Measurements from ENCODE around the gene HIVEP3.

HIVEP3 gene

DNA sequence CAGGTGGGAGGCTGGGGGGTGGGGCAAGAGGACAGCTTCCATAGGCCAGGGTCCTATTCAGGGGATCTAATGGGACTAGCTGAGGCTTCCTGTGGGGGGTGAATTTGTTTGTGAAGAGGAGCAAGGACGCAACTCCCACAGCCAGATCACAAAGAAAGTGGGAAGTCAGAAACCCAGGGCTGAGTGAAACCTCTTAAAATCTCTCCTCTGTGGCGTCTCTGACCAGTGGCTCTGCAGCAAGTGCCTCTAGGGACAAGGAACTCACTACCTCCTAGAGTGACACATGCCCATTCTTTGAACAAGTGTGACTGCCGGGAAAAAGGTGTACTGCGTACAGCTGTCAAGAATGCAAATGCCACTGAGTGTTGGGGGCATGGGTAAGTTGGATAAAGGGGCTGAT is 187.9 kb downstream of the HIVEP3 start:
- no peak overlapping the region for H3K9ac ChIP-seq (ENCODE audit: low read length)
- H3K27me3 ChIP-seq (ENCODE audit: insufficient read depth, low read length), result no peaks in the 10 kb centered on the region
- no peaks in the 10 kb centered on the region for H3K79me2 ChIP-seq (ENCODE audit: insufficient read depth, low read length)
- H3K27ac ChIP-seq (ENCODE audit: low read depth, low read length, poor library complexity, severe bottlenecking), result no peak overlapping the region
- TF ChIP-seq EZH2 (IDR thresholded peaks at IDR 0.05; ENCODE audit: borderline replicate concordance, low read length) (no peak), CTCF (IDR thresholded peaks at IDR 0.05; ENCODE audit: low read length) (no peak)
- H3K4me3 ChIP-seq (ENCODE audit: low read depth, low read length, poor library complexity, severe bottlenecking), result no peak overlapping the region
- H3K36me3 ChIP-seq (ENCODE audit: insufficient read depth, low read length), result no peaks in the 10 kb centered on the region
- no peak overlapping the region for H2AFZ ChIP-seq (ENCODE audit: low read length)
- H4K20me1 ChIP-seq (ENCODE audit: insufficient read depth, low read length), result no peaks in the 10 kb centered on the region
- H3K9me2 ChIP-seq (ENCODE audit: low read depth, low read length), result no peaks in the 10 kb centered on the region
- H3F3A ChIP-seq (ENCODE audit: insufficient read depth, low read length), result no peaks in the 10 kb centered on the region
- no peaks in the 10 kb centered on the region for H3K9me3 ChIP-seq (ENCODE audit: low read length)
- H3K4me1 ChIP-seq (ENCODE audit: insufficient read depth, low read length, severe bottlenecking), result peaks cover 36% of the 10 kb centered on the region
- H3K4me2 ChIP-seq (ENCODE audit: low read length), result no peak overlapping the region

- Histone ChIP-seq H3F3A (ENCODE audit: insufficient read depth, low read length) (no peaks in the 10 kb centered on the region), H2AFZ (ENCODE audit: low read length) (no peak overlapping the region), H3K36me3 (ENCODE audit: insufficient read depth, low read length) (no peaks in the 10 kb centered on the region), H3K9me2 (ENCODE audit: low read depth, low read length) (no peaks in the 10 kb centered on the region), H3K27me3 (ENCODE audit: insufficient read depth, low read length) (no peaks in the 10 kb centered on the region), H3K9me3 (ENCODE audit: low read length) (no peaks in the 10 kb centered on the region), H3K4me2 (ENCODE audit: low read length) (peak overlapping the region; percentile 47), H4K20me1 (ENCODE audit: insufficient read depth, low read length) (no peaks in the 10 kb centered on the region), H3K9ac (ENCODE audit: low read length) (peak overlapping the region; percentile 23; the same call in 1 of the 2 replicates), H3K79me2 (ENCODE audit: insufficient read depth, low read length) (no peaks in the 10 kb centered on the region), H3K27ac (ENCODE audit: low read depth, low read length, poor library complexity, severe bottlenecking) (peak overlapping the region; percentile 86), H3K4me1 (ENCODE audit: insufficient read depth, low read length, severe bottlenecking) (peaks cover 36% of the 10 kb centered on the region), H3K4me3 (ENCODE audit: low read depth, low read length, poor library complexity, severe bottlenecking) (no peak overlapping the region)
- TF ChIP-seq EZH2 (IDR thresholded peaks at IDR 0.05; ENCODE audit: borderline replicate concordance, low read length) (no peak), CTCF (IDR thresholded peaks at IDR 0.05; ENCODE audit: low read length) (no peak)
Observed at GRCh38 chr1:41728403-41729202, 190.1 kb downstream of the HIVEP3 start.

DNA sequence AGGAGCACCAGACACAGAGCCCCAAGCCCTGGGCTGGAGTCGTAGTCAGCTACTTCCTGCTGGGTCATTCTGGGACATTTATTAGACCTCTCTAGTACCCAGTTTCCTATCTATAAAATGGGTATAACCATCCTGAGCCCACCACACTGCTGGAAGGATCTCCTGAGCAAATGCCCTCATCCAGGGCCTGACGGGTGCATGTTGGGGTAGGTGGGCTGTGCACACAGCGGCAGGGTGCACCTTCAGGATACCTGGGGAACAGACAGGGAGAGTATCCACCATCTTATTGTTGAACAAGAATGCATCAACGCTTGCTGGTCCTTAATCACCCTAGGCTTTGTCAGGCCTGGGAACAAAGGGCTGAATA is 191.0 kb downstream of the HIVEP3 start:
- Histone ChIP-seq H2AFZ (ENCODE audit: low read length) (no peak overlapping the region), H3F3A (ENCODE audit: insufficient read depth, low read length) (no peaks in the 10 kb centered on the region), H4K20me1 (ENCODE audit: insufficient read depth, low read length) (no peaks in the 10 kb centered on the region), H3K9me2 (ENCODE audit: low read depth, low read length) (no peaks in the 10 kb centered on the region), H3K4me2 (ENCODE audit: low read length) (peak overlapping the region; percentile 47), H3K27me3 (ENCODE audit: insufficient read depth, low read length) (no peaks in the 10 kb centered on the region), H3K4me3 (ENCODE audit: low read depth, low read length, poor library complexity, severe bottlenecking) (peak overlapping the region; percentile 5), H3K27ac (ENCODE audit: low read depth, low read length, poor library complexity, severe bottlenecking) (peak overlapping the region; percentile 86), H3K9me3 (ENCODE audit: low read length) (no peaks in the 10 kb centered on the region), H3K79me2 (ENCODE audit: insufficient read depth, low read length) (no peaks in the 10 kb centered on the region), H3K36me3 (ENCODE audit: insufficient read depth, low read length) (no peaks in the 10 kb centered on the region), H3K4me1 (ENCODE audit: insufficient read depth, low read length, severe bottlenecking) (peaks cover 36% of the 10 kb centered on the region), H3K9ac (ENCODE audit: low read length) (peak overlapping the region; percentile 27; the same call in 1 of the 2 replicates)
- TF ChIP-seq EZH2 (IDR thresholded peaks at IDR 0.05; ENCODE audit: borderline replicate concordance, low read length) (no peak), CTCF (IDR thresholded peaks at IDR 0.05; ENCODE audit: low read length) (no peak)

Data from OCI-LY1 (cell line).